Stimulated activated CD8-positive, alpha-beta memory T cell treated with anti-CD3 and anti-CD28 coated beads, Interleukin-7, amount 100 ng/mL, for 4 hours (primary cell): ENCODE data around the gene DENND1B.
"Not testable (repeated sequence)": the region's sequence is repeated elsewhere in the genome, so short reads cannot be mapped to it uniquely, and the experiment has no call there.

ENCODE experiments used
- DNase-seq, 2 donors: peaks; one replicate each; pipeline ENCODE4 v3.0.0-alpha.2; 2020; ENCODE audit warnings: low read depth in 2 of 2

The DENND1B gene

DNA sequence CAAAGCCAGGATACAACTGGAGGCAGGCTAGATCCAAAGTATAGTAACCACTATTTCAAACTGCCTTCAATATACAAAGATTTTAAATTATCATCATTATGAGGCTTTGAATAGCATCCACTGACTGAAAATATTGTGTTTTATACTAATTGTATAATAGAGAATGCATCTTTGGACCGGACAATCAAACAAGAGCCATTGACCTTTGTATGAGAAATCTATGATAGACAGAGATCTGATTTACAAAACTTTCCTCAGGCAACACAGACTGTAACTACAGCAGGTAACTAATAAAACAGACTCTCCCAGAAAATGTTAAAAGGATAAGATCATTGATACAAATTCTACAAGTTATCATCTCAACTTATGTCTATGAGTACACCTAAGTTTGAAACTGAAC is 152.9 kb downstream of the DENND1B start:
- no peak for DNase-seq

- DNase-seq, result no peak
Measured at GRCh38 chr1:197621761-197622160, 153.5 kb downstream of the DENND1B start.

DNA sequence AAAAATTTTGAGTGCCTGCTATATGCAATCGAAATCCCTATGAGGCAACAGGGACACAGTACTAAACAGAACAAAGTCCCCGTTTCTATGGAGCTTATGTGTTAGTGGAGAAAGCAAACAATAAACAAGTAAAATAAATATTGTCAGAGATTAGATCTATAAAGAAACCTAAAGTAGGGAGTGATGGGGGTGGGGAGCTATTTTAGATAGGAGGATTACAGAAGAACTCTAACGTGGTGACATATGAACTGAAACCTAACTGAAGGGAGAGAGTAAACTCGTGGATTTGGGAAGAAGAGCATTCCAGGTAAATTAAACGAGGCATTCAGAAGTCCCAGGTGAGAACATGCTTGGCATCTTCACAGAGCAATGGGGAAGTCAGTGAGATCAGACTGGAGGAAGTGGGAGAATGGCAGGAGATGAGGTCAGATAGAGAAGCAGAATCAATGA is 154.5 kb downstream of the DENND1B start:
- DNase-seq, result no peak

GRCh38 chr1:197619008-197619640 is 156.2 kb downstream of the DENND1B start:
- no peak for DNase-seq

GRCh38 chr1:197618061-197618460 is 157.2 kb downstream of the DENND1B start:
- DNase-seq, result no peak

GRCh38 chr1:197615693-197616011 is 159.6 kb downstream of the DENND1B start:
- DNase-seq, result no peak

GRCh38 chr1:197614916-197615692 is 160.2 kb downstream of the DENND1B start:
- peak in 1 of 2 donors; percentile 3 for DNase-seq

DNA sequence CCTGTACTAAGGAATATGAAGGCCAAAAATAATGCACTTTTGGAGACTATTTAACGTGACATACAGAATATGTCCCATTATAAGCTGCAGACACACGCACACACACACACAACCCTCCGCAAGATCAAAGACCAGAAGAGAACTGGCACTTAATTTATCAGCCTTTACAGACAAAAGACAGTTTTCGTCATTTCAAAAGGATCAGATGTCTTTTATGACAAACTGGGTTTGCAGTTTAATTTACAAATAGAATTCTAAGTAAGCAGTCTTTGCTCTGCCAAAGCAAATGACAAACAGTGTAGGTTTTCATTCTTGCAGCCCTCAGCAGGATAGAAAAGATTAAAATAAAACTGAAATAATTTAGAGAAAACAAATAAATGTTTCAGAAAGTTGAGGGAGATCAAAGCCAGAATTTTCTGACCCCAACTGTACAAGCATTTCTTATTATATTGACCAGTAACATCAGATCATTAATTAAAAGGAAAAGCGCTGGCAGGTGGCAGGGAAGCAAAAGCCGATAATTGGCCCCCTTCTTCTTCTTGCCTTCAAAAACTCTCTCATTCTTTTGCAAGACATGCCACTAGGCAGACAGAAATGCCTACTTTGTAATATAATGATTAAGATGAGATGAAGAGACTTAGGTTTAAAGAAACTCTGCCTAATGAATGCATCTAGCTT is 169.0 kb downstream of the DENND1B start:
- DNase-seq, result no peak

GRCh38 chr1:197604302-197604701 is 171.0 kb downstream of the DENND1B start:
- no peak for DNase-seq

GRCh38 chr1:197600751-197601150 is 174.5 kb downstream of the DENND1B start:
- no peak for DNase-seq

GRCh38 chr1:197599789-197600188 is 175.5 kb downstream of the DENND1B start:
- no peak for DNase-seq

DNA sequence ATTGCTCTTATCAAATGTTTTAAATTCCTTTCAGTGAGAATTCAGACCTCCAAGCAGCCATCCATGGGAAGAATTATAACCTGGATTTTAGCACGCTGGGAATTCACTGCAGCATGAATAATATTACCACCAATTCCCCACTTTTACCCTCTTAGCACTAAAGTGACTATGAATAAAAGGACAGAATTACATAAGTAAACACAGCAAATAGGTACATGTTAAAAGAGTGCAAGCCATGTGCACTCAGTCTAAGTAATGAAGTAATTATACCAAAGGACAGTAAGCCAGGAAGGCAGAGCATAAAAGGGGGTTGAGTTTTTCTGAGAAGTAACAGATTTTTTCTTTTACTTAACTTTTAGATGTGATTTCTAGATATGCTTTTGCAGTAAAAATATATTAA is 176.3 kb downstream of the DENND1B start:
- DNase-seq, result no peak

DNA sequence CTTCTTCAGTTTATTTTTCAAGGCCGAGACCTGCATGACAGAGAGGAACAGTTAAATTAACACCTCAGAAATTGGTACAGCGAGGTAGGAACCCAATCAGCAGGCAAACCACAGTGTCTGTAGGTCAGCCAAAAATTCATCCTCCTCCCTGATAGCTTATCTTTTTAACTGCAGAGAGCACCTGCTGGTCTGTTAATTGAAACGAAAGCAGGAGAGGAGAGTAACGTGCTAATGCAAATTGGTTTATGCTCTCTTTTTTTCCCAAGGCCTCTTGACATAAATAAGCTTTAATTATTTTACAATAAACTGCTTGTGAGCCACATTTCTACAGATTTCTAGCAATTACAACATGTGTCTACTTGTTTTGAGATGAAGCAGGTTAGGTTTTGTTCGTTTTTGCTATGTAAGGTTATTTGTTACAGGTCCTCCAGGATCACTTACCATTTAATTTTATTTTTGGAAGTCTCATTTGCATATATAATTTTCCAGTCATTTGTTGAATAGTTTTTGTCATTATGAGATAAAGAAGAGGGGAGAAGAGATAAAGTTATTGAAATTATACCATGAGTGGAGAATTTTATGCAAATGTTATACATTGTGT is 179.9 kb downstream of the DENND1B start:
- no peak for DNase-seq

DNA sequence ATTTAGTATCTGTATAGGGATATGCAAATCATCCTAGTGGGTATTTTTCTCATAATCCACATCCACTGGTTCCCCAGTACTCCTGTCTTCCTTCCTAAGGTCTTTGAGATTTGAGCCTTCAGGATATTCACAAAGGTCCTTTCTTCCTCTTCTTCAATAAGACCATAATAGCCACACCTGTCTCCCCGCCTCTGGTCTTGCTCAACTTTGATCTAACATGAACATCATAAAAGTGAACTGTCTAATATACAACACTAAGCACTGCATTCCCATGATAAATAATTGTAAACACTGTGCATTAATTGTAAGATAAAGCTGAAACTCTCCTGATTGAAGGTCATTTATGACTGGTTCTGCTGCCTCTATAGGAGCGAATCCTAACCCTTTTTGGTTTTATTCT is 184.6 kb downstream of the DENND1B start:
- no peak for DNase-seq

GRCh38 chr1:197585809-197586208 is 189.5 kb downstream of the DENND1B start:
- DNase-seq, result no peak

- DNase-seq, result no peak
Measured at GRCh38 chr1:197577580-197577979, 197.7 kb downstream of the DENND1B start.

GRCh38 chr1:197575531-197575930 is 199.7 kb downstream of the DENND1B start:
- not testable (repeated sequence) for DNase-seq

GRCh38 chr1:197572169-197572568 is 203.1 kb downstream of the DENND1B start:
- no peak for DNase-seq

- no peak for DNase-seq
Measured at GRCh38 chr1:197567442-197567841, 207.8 kb downstream of the DENND1B start.

DNA sequence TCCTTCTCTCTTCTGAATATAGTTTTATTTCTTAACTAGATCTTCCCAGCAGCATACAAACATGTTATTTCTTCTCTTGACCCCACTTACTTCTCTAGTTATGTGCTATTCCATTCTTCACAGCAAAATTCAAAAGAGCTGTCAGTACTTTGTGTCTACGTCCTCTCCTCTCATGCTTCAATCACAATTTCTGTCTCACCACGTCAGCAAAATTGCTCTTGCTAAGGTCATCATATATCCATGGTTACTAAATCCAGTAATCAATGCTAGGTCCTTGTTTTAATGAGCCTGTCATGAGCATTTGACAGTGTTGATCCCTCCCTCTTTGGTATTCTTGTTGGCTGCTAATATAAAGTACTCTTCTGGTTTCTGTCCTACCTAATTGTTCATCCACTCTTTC is 214.2 kb downstream of the DENND1B start:
- DNase-seq, result no peak

DNA sequence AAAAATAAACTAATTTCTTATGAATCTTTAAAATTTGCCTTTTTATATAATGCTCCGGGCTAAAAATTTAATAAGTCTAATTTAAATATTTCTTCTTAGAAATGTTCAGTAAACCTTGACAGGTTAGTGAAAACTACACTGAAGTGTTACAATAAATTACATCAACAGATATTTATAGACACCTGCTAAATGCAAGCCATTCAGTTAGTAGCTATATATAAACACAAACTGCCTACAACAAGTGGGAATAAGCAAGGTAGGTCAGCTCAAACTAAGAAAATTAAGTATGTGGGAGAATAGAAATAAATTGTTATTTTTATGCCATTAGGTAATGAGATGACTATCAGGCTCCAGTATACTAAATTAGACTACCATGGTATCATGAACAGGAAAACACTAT is 215.6 kb downstream of the DENND1B start:
- no peak for DNase-seq

DNA sequence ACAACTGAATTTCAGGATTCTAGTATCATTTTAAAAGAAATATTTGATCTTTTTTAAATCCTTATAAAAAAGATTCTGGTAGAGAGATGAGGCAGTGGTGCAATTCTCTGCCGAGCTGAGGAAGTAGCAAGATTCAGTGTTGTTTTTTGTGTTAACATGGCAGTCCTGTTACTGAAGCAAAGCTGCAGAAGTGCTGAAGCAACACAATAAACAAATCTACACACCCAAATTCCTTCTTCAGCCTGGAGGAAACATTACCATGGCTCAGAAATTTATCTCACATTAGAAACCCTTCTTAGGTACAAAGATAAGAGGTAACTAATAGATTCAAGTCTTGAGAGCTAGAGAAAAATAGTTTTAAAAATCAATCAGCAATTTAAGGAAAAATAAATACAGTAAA is 216.0 kb downstream of the DENND1B start:
- DNase-seq, result no peak

DNA sequence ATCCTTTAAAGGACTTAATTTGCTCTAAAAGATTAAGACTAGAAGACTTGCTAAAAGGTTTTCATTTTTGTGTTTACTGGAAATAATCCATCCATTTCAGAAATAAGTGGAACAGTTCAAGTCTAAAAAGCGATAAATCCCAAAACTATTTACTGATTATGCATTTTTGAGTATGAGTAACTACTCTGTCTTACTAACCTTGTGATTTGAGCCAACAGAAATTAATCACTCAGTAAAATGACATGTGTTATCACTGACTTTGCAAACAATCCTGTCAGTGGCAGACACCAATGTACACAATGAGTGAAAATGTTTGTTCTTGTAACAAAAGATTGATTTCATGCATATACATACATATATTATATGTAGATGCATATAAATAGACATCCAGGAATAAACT is 218.0 kb downstream of the DENND1B start:
- no peak for DNase-seq
